GM19324 (cell line): Measurements from ENCODE around the gene CHD2.

Experiments
- ATAC-seq: cut with Tn5 transposase; IDR thresholded peaks from one replicate; pipeline ENCODE4 v1.9.1; 2021; ENCODE audit warnings: mild to moderate bottlenecking, moderate library complexity; ENCODE audit not compliant: unreplicated experiment, low FRiP score

Gene CHD2

GRCh38 chr15:92954578-92954977, 54.5 kb downstream of the CHD2 start:
- no peak for ATAC-seq

GRCh38 chr15:92955706-92956105, 55.6 kb downstream of the CHD2 start:
- no peak for ATAC-seq

- ATAC-seq = no peak
These were observed 58.0 kb downstream of the CHD2 start for GRCh38 chr15:92958105-92958504.

GRCh38 chr15:92959219-92959618, 59.1 kb downstream of the CHD2 start:
- ATAC-seq = no peak

- no peak for ATAC-seq
These were observed 61.0 kb downstream of the CHD2 start for GRCh38 chr15:92960996-92961681.

GRCh38 chr15:92962914-92963313, 62.8 kb downstream of the CHD2 start:
- no peak for ATAC-seq

- ATAC-seq = no peak
These were observed 63.7 kb downstream of the CHD2 start for GRCh38 chr15:92963794-92964193.

GRCh38 chr15:92968926-92969651, 69.0 kb downstream of the CHD2 start:
- ATAC-seq = no peak

- ATAC-seq = no peak
These were observed 70.5 kb downstream of the CHD2 start for GRCh38 chr15:92970656-92971055.

- ATAC-seq = no peak
These were observed 71.0 kb downstream of the CHD2 start for GRCh38 chr15:92971081-92971480.

GRCh38 chr15:92971713-92972112, 71.6 kb downstream of the CHD2 start:
- no peak for ATAC-seq

GRCh38 chr15:92974183-92974915, 74.2 kb downstream of the CHD2 start:
- no peak for ATAC-seq

- no peak for ATAC-seq
These were observed 79.0 kb downstream of the CHD2 start for GRCh38 chr15:92979011-92979701.

GRCh38 chr15:92981333-92981732, 81.2 kb downstream of the CHD2 start:
- ATAC-seq = no peak

- no peak for ATAC-seq
These were observed 84.0 kb downstream of the CHD2 start for GRCh38 chr15:92984161-92984560.

GRCh38 chr15:92989470-92989869, 89.3 kb downstream of the CHD2 start:
- peak; percentile 68 for ATAC-seq

- no peak for ATAC-seq
These were observed 89.9 kb downstream of the CHD2 start for GRCh38 chr15:92990031-92990430.

- no peak for ATAC-seq
These were observed 92.6 kb downstream of the CHD2 start for GRCh38 chr15:92992720-92993119.

GRCh38 chr15:92997821-92998220, 97.7 kb downstream of the CHD2 start:
- no peak for ATAC-seq

- ATAC-seq = no peak
These were observed 101.0 kb downstream of the CHD2 start for GRCh38 chr15:93001156-93001555.

GRCh38 chr15:93001881-93002280, 101.8 kb downstream of the CHD2 start:
- no peak for ATAC-seq
